ENCODE results near the gene SPIRE1.
"Not testable (repeated sequence)": the region's sequence is repeated elsewhere in the genome, so short reads cannot be mapped to it uniquely, and the experiment has no call there.

Gene SPIRE1

DNA sequence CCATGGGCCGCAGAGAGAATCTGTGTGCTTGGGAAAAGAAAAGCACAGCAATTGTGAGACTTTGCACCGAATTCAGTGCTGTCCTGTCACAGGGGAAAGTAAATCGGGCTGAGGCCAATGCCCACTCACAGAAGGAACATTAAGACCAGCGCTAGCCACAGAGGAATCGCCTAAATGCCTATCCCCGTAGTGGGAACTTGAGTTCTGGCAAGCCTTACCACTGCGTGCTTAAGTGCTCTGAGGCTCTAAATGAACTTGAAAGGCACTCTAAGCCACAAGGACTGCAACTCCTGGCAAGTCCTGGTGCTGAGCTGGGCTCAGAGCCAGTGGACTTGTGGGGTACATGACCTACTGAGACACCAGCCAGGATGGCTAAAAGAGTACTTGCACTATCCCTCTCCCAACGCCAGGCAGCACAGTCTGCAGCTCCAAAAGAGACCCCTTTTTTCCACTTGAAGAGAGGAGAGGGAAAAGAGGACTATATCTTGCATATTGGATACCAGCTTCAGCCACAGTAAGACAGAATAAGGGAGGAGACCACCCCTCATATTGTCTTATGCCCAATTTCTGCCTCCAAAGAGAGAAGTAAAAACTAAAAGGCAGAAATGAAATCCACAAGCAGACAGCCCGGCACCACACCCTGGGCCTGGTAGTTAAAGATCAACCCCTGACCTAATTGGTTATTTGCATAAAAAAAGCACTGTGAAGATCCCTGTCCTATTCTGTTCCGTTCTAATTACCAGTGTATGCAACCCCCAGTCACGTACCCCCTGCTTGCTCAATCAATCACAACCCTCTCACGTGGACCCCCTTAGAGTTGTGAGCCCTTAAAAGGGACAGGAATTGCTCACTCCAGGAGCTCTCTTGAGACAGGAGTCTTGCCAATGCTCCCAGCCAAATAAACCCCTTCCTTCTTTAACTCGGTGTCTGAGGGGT lies 105.7 kb downstream of the SPIRE1 start:
- DNase-seq = not testable (repeated sequence)

GRCh38 chr18:12551466-12551865 lies 106.4 kb downstream of the SPIRE1 start:
- DNase-seq = not testable (repeated sequence)

DNA sequence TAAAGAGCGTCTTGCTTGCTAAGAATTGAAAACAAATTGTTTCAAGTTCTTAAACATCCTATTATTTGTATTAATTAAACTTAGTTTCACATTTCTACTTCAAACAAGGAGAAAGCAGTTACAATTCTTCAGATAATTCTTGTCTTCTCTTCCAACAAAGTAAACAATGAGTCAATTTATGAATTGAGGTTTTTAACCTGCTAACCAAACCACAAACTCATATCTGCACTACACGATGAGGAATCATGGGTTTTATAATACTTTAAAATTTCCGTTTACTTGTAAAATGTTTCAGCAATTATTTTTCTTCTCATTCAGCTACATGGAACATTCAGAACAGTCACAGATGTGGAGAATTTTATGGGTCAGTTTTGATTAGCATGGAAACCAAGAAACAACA lies 114.2 kb downstream of the SPIRE1 start:
- no peak for DNase-seq

DNA sequence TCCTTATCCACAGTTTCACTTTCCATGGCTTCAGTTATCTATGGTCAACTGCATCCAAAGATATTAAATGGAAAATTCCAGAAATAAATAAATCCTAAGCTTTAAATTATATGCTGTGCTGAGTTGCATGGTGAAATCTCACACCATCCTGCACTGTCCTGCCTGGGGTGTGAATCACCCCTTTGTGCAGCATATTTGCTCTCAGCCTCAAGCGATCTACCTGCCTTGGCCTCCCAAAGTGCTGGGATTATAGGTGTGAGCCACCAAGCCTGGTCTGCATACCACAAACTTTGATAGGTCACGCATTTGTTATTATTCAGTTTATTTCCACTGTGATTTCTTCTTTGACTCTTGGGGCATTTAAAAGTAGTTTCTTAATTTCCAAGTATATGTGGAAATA lies 117.2 kb downstream of the SPIRE1 start:
- DNase-seq = no peak

GRCh38 chr18:12539158-12539557 lies 118.7 kb downstream of the SPIRE1 start:
- DNase-seq = not testable (repeated sequence)

DNA sequence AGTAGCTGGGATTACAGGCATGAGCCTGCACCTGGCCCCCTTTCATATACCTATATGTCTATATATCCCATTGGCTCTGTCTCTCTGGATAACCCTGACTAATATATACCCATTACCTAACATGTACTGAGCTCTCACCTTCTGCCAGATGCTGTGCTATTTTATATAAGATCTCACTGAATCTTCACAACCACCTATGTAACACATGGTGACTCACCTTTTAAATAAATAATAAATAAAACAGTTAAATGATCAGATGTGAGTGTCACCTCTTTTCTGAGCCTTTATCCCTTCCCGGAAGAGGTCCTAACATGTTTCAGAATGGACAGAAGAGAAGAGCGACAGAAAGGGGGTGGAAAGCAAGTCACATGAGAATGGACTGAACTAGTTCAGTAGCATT lies 123.1 kb downstream of the SPIRE1 start:
- no peak for DNase-seq

GRCh38 chr18:12532661-12533060 lies 125.2 kb downstream of the SPIRE1 start:
- DNase-seq = no peak

DNA sequence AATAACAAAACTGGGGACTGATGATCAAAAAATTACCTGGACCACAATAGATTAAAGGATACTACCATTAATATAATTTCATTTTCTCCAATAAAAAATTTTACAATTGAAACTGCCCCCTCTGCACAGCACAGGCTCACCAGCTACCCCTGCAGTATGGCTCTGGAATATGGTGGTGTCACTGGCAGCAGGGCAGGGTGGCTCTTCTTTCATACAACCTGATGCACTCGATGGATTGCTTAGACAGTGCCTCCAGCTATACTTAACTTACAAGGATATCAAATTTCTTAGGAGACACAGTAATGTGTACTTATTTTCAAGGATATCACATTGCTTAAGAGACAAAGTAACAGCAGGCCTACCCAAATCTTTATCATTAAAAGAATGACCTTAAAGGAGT lies 126.2 kb downstream of the SPIRE1 start:
- no peak for DNase-seq

GRCh38 chr18:12520442-12520992 lies 137.4 kb downstream of the SPIRE1 start:
- DNase-seq = no peak

- DNase-seq = no peak
Measured at GRCh38 chr18:12518832-12519531, 138.9 kb downstream of the SPIRE1 start.

DNA sequence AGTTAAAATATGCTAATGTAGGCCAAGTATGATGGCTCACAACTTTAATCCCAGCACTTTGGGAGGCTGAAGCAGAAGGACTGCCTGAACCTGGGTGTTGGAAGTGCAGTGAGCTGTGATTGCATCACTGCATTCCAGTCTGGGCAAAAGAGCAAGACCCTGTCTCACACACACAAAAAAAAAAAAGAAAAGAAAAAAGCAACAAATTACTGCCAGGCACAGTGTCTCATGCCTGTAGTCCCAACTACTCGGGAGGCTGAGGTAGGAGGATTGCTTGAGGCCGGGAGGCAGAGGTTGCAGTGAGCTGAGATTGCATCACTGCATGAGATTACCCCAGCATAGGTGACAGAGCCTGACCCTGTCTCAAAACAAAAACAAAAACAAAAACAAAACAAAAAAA lies 139.6 kb downstream of the SPIRE1 start:
- no peak for DNase-seq

DNA sequence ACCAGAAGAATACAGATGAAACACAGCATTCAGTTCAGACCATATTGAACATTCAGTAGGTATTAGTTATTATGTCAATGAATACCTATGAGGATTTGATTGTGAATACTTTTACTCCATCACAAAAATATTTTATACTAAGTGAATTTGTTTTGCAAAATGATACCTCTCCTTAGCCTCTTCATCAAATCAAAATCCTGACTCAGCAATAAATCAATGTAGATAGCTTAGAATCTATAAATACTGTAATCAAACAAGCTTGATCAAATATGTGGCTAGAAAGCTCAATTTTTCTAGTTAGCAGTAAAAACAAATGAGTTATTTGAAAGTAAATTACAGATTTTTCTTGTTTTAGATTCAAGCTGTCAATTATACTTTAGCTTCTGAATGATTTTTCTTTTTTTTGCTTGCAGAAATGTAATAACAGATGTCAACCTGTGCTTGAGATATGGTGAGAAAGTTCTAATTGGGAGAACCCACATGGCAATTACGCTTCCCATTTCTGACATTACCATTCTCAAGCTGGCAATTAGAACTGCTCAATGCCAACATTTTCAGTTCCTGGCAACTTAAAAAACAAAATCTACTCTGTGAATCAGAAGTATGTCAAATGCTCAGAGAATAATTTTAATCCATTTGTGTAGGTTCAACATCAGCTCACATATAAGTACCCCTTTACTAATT lies 140.6 kb downstream of the SPIRE1 start:
- no peak for DNase-seq

DNA sequence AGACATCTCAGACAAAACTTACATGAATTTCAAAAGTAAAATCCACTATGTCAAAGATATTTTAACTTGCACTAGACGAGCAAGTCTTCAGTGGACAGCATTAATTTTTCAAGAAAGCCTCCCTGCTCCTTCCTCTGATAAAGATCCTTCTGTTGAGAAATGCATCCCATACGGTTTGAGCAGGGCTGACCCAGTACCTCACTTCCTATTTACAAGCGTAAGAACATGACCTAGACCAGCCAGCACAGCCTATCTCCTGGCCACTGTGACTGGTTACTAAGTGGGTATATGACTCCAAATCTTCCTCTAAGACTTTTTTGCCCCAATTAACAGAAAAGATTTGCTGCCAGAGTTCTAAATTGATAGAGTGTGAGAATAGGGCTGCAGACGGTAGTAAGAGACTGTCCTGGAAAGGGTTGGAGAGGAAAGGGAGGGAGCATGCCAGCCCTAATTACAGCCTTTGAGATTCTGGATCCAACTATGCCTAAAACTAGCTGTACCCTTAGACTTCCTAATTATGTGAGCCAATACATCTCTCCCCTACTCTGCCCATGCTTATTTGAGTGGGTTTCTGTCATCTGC lies 141.8 kb downstream of the SPIRE1 start:
- DNase-seq = no peak

GRCh38 chr18:12515550-12515949 lies 142.4 kb downstream of the SPIRE1 start:
- DNase-seq = no peak

DNA sequence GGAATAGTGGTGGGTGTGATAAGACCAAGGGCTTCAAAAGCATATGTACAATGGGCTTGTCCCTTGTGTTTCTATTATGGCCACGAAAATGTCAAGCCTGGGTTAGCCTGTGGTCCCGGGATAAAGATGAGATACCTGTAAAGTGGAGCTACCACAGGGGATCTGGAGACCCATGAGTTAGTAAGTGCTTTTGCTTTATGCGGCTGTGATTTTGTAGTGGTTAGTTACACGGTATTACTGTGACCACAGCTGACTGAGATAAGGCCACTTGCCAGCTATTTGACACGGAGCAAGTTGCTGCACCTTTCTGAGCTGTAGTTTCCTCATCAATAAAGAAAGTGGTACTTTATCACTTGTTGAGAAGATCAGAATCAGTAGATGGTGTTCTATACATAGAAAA lies 150.9 kb downstream of the SPIRE1 start:
- DNase-seq = no peak

DNA sequence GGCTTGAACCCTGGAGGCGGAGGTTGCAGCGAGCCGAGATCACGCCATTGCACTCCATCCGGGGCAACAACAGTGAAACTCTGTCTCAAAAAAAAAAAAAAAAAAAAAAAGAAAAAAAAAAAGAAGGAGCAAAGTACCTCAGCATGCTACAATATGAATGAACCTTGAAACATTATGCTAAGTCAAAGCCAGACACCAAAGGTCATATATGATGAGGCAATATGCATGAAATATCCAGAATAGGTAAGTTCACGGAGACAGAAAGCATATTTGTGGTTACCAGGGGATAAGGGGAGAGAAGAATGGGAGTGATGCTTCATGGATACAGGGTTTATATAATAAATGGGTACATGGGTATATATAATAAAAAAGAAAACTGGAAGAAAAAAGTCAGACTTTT lies 156.9 kb downstream of the SPIRE1 start:
- no peak for DNase-seq

- no peak for DNase-seq
Measured at GRCh38 chr18:12497839-12498238, 160.1 kb downstream of the SPIRE1 start.

GRCh38 chr18:12497296-12497695 lies 160.6 kb downstream of the SPIRE1 start:
- DNase-seq = no peak

GRCh38 chr18:12492907-12493306 lies 165.0 kb downstream of the SPIRE1 start:
- DNase-seq = no peak

DNA sequence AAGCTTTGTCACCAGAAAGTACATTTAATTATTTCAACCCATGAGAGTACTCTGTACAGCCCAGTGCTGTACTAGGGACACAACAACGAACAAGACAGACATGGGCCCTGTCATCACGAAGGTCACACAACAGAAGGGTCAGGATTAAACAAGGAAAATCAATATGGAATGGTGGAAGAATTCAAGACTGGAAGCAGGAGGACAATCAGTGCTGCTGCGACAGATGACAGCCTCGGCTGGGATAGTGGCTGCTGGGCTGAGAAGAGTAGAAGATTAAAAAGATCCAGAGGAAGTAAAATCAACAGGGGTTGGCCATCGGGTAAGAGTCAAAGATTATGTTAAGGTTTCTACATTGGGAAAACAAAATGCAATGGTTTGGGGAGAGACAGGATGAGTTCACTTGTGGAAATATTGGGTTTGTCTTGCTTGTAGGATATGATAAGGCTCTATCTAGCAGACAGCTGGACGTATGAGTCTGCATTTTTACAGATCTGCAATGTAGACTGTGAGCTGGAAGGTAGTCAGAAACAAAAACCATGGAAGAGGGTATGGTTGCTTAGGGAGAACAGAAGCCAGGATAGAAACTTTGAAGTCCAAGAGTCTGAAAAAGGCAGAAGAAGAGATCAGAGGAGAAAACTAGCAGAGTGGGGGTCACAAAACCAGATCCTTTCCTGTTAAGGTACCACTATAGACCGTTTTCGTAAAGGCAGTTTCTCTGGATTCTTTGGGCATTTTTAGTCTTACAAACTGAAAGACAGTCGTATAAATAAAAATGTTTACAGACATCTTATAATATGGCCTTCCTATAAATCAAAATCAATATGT lies 166.1 kb downstream of the SPIRE1 start:
- DNase-seq = no peak

- DNase-seq = no peak
Measured at GRCh38 chr18:12485479-12486105, 172.3 kb downstream of the SPIRE1 start.
